Superior temporal gyrus (tissue), 1 donor: Measurements from ENCODE around the gene ZNF286A.
"Not testable (repeated sequence)": the region's sequence is repeated elsewhere in the genome, so short reads cannot be mapped to it uniquely, and the experiment has no call there.

Experiments used
- DNase-seq: peaks from one replicate; pipeline ENCODE4 v3.0.0-alpha.2; 2016; ENCODE audit errors: extremely low spot score

Gene ZNF286A

GRCh38 chr17:15699413-15699924, at the start of gene ZNF286A:
TSS of gene ZNF286A (plus strand) at chr17:15699752. CDS start at chr17:15700330, 578 bp downstream.
- peak; percentile 98 for DNase-seq

GRCh38 chr17:15649861-15650421, 49.6 kb upstream of the ZNF286A start:
- no peak for DNase-seq

- no peak for DNase-seq
Observed at GRCh38 chr17:15650741-15651582, 48.6 kb upstream of the ZNF286A start.

- peak; percentile 77 for DNase-seq
Observed at GRCh38 chr17:15651583-15652110, 47.9 kb upstream of the ZNF286A start.

- DNase-seq = no peak
Observed at GRCh38 chr17:15652960-15653359, 46.6 kb upstream of the ZNF286A start.

GRCh38 chr17:15654401-15654800, 45.2 kb upstream of the ZNF286A start:
- DNase-seq = not testable (repeated sequence)

GRCh38 chr17:15654886-15655561, 44.5 kb upstream of the ZNF286A start:
- DNase-seq = no peak

- DNase-seq = no peak
Observed at GRCh38 chr17:15657868-15658267, 41.7 kb upstream of the ZNF286A start.

- no peak for DNase-seq
Observed at GRCh38 chr17:15658296-15658695, 41.3 kb upstream of the ZNF286A start.

- DNase-seq = no peak
Observed at GRCh38 chr17:15659236-15659635, 40.3 kb upstream of the ZNF286A start.

GRCh38 chr17:15659663-15660062, 39.9 kb upstream of the ZNF286A start:
- DNase-seq = no peak

GRCh38 chr17:15660077-15660476, 39.5 kb upstream of the ZNF286A start:
- DNase-seq = no peak

- DNase-seq = no peak
Observed at GRCh38 chr17:15662681-15663080, 36.9 kb upstream of the ZNF286A start.

- no peak for DNase-seq
Observed at GRCh38 chr17:15663176-15663575, 36.4 kb upstream of the ZNF286A start.

- no peak for DNase-seq
Observed at GRCh38 chr17:15663691-15664090, 35.9 kb upstream of the ZNF286A start.

- DNase-seq = not testable (repeated sequence)
Observed at GRCh38 chr17:15669526-15669925, 30.0 kb upstream of the ZNF286A start.

- DNase-seq = not testable (repeated sequence)
Observed at GRCh38 chr17:15674640-15675039, 24.9 kb upstream of the ZNF286A start.

- DNase-seq = not testable (repeated sequence)
Observed at GRCh38 chr17:15675991-15676390, 23.6 kb upstream of the ZNF286A start.

- not testable (repeated sequence) for DNase-seq
Observed at GRCh38 chr17:15683135-15683534, 16.4 kb upstream of the ZNF286A start.

- DNase-seq = peak; percentile 89
Observed at GRCh38 chr17:15683824-15684478, 15.6 kb upstream of the ZNF286A start, which contains the start of gene TRIM16. TSS of gene TRIM16 (minus strand) at chr17:15684311. CDS start at chr17:15651609, 32,702 bp downstream.

- not testable (repeated sequence) for DNase-seq
Observed at GRCh38 chr17:15687494-15687893, 12.1 kb upstream of the ZNF286A start.
